Aorta (tissue), 5 donors: ENCODE results near the gene SYT13. TPM values are rescaled to one million over a fixed set of nuclear protein-coding genes. Genes with fewer than 3 reads are reported as not detected.

Experiments
- ATAC-seq: fragments of 200-7000 bp; cut with Tn5 transposase; one replicate; pipeline ENCODE4 v1.9.1; 2022; ENCODE audit warnings: moderate library complexity; ENCODE audit not compliant: low FRiP score
- DNase-seq, 2 donors: peaks; one replicate each; pipeline ENCODE4 v3.0.0-alpha.2; 2020
- H3K27ac ChIP-seq, 2 donors: one replicate each; pipeline ENCODE4 v1.5.1; 2013; ENCODE audit warnings: low read length in 2 of 2, mild to moderate bottlenecking in 2 of 2, moderate library complexity in 2 of 2, control low read depth in 1 of 2, inconsistent platforms in 1 of 2, low read depth in 1 of 2
- H3K27me3 ChIP-seq, 2 donors: one replicate each; pipeline ENCODE4 v1.6.1; 2013; ENCODE audit warnings: control low read depth in 1 of 2, low read length in 1 of 2, mild to moderate bottlenecking in 1 of 2, moderate library complexity in 1 of 2; ENCODE audit not compliant: insufficient read depth in 2 of 2, control insufficient read depth in 1 of 2
- H3K36me3 ChIP-seq, 2 donors: one replicate each; pipeline ENCODE4 v1.6.1; 2013; ENCODE audit warnings: control low read depth in 1 of 2, low read length in 1 of 2, mild to moderate bottlenecking in 1 of 2; ENCODE audit not compliant: insufficient read depth in 2 of 2, control insufficient read depth in 1 of 2
- H3K4me1 ChIP-seq, 2 donors: one replicate each; pipeline ENCODE4 v1.6.1; 2013; ENCODE audit warnings: low read length in 2 of 2, control low read depth in 1 of 2, mild to moderate bottlenecking in 1 of 2, moderate library complexity in 1 of 2; ENCODE audit not compliant: insufficient read depth in 2 of 2, control insufficient read depth in 1 of 2
- H3K4me3 ChIP-seq, 2 donors: one replicate each; pipeline ENCODE4 v1.5.1; 2013; ENCODE audit warnings: low read length in 2 of 2, control low read depth in 1 of 2, mild to moderate bottlenecking in 1 of 2
- H3K9me3 ChIP-seq: one replicate; pipeline ENCODE4 v1.6.1; 2013; ENCODE audit warnings: mild to moderate bottlenecking, low read length; ENCODE audit not compliant: control insufficient read depth
- WGBS, 2 donors: extraction: QIAGEN DNeasy Blood & Tissue Kit; methylation state at CpG; one replicate each; pipeline ENCODE4 v1.1.7; 2013; 5-methylcytosine and 5-hydroxymethylcytosine counted together
- intact Hi-C, 2 donors: fragments of 100-400 bp; cut with DNase I; formaldehyde crosslinking; loops; one replicate each; pipeline versions ENCODE4 v1.14.2 to v1.15.0; 2022
- polyA plus RNA-seq, 2 donors: library from polyadenylated mRNA; stranded (reverse); fragments of 200-250 nt; gene quantifications; one replicate each; pipeline ENCODE4 v1.2.3, GENCODE V29; 2013
- total RNA-seq, 2 donors: library from RNA; stranded (reverse); fragmentation: NEBNext Ultra II Directional; extraction: Animal tissue kit (Norgen Biotek cat#: 25700); gene quantifications; one replicate each; pipeline ENCODE4 v1.2.1, GENCODE V29; 2021
- donor health status: healthy with polysubstance abuse.
- donor health status: Bipolar disorder and iron deficiency.
- donor health status: DM: no; HTN: no; CAD: no.
- donor health status: DM: no; HTN: no; CAD: no.
- donor health status: DM: yes; HTN: yes; CAD: no.

The SYT13 gene
- total and polyA plus RNA-seq, 4 donors: 0.08 to 2.0 (median 0.36) TPM; not detected in 1

DNA sequence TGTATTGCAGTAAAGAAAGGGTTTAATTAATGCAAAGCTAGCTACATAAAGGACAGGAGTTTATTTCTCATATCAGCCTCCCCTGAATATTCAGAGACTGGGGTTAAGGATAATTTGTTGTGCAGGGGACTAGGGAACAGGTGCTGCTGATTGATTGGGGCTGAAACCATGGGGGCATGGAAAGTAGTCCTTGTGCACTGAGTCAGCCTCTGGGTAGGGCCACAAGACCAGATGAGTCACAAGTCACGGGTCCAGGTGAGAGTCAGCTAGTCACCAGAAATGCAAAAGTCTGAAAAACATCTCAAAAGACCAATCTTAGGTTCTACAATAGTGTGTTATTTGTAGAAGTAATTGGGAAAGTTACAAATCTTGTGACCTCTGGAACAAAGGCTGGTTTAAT lies 32.9 kb upstream of the SYT13 start:
- ATAC-seq: no peak

DNA sequence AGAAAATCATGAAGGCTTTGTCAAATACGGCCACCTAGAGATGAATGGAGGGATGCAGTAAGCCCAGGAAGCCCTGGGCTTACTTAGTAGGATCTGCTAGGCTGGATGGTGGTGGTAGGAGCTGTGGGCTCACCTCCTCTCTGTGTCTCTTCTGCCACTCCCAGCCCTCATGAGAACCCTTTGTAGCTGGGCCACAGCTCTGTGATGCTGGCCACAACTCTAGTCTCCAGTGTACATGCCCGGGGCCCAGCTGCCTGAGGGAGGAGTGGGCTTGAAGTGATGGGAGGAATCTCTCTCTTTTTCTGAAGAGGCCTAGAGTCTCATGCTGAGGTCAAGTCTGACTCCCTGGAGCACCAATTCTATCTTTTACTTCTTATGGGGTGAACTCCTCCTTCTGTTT lies 32.4 kb upstream of the SYT13 start:
- DNase-seq (no peak), ATAC-seq (no peak)
- intact Hi-C loops: no loop called here
- no peak overlapping the region for H3K4me3 ChIP-seq
- 96 to 100% methylated on average over 2 of the region's 2 CpGs for WGBS, 2 donors
- H3K4me1 ChIP-seq: peaks cover 0 to under 1% of the 10 kb centered on the region in 2 donors
- H3K27me3 ChIP-seq: no peaks in the 10 kb centered on the region
- no peak overlapping the region for H3K27ac ChIP-seq
- H3K36me3 ChIP-seq: no peaks in the 10 kb centered on the region
- H3K9me3 ChIP-seq: no peaks in the 10 kb centered on the region

More for the DNA sequence above, 32.9 kb upstream of the SYT13 start:
- no peak for DNase-seq
- Histone ChIP-seq H3K9me3 (no peaks in the 10 kb centered on the region), H3K27ac (no peak overlapping the region), H3K36me3 (no peaks in the 10 kb centered on the region), H3K27me3 (no peaks in the 10 kb centered on the region), H3K4me1 (no peaks in the 10 kb centered on the region), H3K4me3 (no peak overlapping the region)
- intact Hi-C loops: no loop called here
- WGBS, 2 donors: 90 to 92% methylated on average over 1 of the region's 1 CpG

DNA sequence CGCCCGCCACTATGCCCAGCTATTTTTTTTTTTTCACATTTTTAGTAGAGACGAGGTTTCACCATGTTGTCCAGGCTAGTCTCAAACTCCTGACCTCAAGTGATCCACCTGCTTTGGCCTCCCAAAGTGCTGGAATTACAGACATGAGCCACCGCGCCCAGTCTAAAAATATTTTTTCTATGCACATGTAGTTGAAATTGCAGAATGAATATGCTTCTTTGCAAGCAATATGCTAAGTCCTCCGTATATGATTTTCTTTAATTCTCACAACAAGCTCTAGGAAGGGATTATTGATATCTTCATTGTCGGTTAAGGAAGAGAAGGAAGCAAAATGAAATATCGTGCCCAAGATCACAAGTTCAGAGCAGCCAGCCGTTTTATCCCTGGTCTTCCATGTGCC lies 30.1 kb upstream of the SYT13 start:
- intact Hi-C loops: no loop called here
- whole genome bisulfite sequencing, 2 donors: 82 to 83% methylated on average over 9 of the region's 9 CpGs
- Histone ChIP-seq H3K9me3 (no peaks in the 10 kb centered on the region), H3K36me3 (no peaks in the 10 kb centered on the region), H3K4me3 (no peak overlapping the region), H3K27me3 (no peaks in the 10 kb centered on the region), H3K27ac (no peak overlapping the region), H3K4me1 (peaks cover 0 to 4% of the 10 kb centered on the region in 2 donors)
- DNase-seq (no peak), ATAC-seq (no peak)

DNA sequence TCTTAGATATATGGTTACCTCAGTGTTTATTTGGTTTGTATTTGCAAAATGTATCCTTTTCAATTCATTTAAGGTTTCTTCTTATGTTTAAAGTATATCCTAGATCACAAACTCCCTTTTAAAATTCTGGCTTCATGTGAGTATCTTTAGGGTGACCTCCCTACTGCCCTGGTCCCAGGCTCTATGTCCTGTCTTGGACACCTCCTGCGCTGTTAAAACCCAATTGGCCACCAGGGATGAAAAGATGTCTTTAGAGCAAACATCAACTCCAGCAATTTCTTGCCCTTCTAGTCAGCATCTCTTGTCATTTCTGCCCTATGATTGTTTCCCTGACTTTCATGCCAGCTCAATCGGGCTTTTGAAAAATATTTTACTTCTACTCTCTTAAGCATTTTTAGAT lies 28.8 kb upstream of the SYT13 start:
- H3K9me3 ChIP-seq: no peaks in the 10 kb centered on the region
- no peaks in the 10 kb centered on the region for H3K36me3 ChIP-seq
- WGBS, 2 donors: 72% methylated on average over 2 of the region's 2 CpGs

DNA sequence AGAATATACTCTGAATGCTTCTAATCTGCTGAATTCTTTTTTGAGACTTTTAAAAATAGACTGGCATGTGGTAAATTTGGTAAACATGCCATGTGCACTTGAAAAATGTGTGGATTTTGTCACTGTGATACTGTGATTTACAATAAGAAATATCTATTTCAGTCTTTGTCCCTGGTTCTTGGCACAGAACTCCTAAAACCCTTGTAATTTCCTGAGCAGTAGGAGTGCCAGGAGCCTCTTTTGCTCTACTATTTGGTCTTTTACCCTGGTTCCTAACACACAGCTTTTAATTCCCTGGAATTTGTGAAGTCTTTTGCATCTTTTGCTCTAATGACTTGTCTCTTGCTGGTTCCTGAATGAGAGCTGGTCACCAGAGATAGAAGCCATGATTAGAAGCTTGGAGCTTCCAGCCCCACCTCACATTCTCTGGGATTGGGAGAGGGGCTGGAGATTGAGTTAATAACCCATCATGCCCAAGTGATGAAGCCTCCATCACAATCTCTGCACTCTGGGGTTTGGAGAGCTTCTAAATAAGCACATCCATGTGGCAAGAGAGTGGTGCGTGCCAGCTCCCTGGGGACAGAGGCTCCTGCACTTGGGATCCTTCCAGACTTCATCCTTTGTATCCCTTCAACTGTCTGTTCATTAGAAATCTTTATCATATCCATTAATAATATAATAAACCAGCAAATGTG lies 27.2 kb upstream of the SYT13 start:
- DNase-seq (no peak), ATAC-seq (no peak)
- no peaks in the 10 kb centered on the region for H3K27me3 ChIP-seq
- H3K9me3 ChIP-seq: no peaks in the 10 kb centered on the region
- no peaks in the 10 kb centered on the region for H3K36me3 ChIP-seq
- H3K4me1 ChIP-seq: peaks cover 0 to 4% of the 10 kb centered on the region in 2 donors
- intact Hi-C loops: no loop called here
- H3K4me3 ChIP-seq: no peak overlapping the region
- 52 to 58% methylated on average over 1 of the region's 1 CpG for WGBS, 2 donors
- H3K27ac ChIP-seq: no peak overlapping the region

More for the DNA sequence above, 28.8 kb upstream of the SYT13 start:
- H3K27me3 ChIP-seq: no peaks in the 10 kb centered on the region
- peaks cover 0 to 4% of the 10 kb centered on the region in 2 donors for H3K4me1 ChIP-seq
- H3K4me3 ChIP-seq: no peak overlapping the region
- intact Hi-C loops: no loop called here
- no peak for ATAC-seq
- DNase-seq: no peak
- H3K27ac ChIP-seq: no peak overlapping the region

DNA sequence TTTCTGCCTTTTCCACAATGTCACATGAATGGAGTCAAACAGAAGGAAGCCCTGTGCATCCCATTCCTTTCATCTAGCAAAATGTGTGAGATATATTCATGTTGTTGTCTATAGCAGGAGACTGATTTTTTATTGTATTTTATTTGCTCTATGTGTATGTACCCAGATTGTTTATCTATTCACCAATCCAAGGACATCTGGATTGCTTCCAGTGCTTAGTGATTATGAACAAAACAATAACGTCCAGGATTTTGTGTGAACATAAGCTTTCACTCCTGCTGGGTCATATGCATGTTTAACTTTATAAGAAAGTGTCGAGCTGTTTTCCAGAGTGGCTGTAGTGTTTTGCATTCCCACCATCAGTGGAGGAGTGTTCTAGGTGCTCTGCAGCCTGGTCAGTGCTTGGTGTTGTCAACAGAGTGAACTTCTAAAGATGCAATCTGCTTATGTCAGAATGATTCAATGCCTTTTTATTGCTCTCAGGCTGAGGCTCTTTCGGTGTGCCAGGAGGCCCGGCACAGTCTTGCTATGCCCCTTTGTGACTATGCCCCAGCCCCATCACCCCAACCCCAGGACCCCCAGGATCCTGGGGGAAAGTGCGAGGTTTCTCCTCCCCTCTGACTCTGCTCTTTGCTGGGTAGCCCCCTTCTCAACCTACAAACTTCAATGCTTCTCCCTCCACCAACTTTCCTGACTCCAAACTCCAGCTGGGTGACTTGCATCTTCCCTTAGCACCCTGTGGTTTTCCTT lies 19.9 kb upstream of the SYT13 start:
- intact Hi-C loops: no loop called here
- Histone ChIP-seq H3K4me3 (no peak overlapping the region), H3K27me3 (no peaks in the 10 kb centered on the region), H3K4me1 (no peaks in the 10 kb centered on the region), H3K9me3 (no peaks in the 10 kb centered on the region), H3K27ac (no peak overlapping the region), H3K36me3 (no peaks in the 10 kb centered on the region)
- DNase-seq (no peak), ATAC-seq (no peak)
- WGBS, 2 donors: 53 to 55% methylated on average over 5 of the region's 5 CpGs

DNA sequence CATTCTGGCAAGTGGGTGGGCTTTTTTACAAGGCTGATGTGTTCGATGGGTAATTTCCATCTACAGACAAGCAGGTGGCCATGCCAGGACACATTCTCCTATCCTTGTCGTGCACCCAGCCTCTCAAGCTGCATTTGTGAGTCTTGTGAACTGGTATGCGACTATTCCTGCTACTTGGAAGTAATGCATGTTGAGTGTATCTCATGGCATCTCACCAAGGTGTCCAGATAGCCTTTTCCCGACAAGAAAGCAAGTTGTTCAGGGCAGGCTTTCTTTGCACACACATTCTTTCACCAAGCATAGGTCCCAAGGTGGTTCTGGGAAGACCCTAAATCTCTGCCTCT lies 18.8 kb upstream of the SYT13 start:
- 83% methylated on average over 4 of the region's 4 CpGs for WGBS, 2 donors
- H3K4me3 ChIP-seq: no peak overlapping the region
- H3K4me1 ChIP-seq: no peaks in the 10 kb centered on the region
- ATAC-seq: no peak
- H3K27me3 ChIP-seq: no peaks in the 10 kb centered on the region
- H3K36me3 ChIP-seq: no peaks in the 10 kb centered on the region
- DNase-seq: no peak
- H3K9me3 ChIP-seq: no peaks in the 10 kb centered on the region
- no peak overlapping the region for H3K27ac ChIP-seq
- intact Hi-C loops: no loop called here

DNA sequence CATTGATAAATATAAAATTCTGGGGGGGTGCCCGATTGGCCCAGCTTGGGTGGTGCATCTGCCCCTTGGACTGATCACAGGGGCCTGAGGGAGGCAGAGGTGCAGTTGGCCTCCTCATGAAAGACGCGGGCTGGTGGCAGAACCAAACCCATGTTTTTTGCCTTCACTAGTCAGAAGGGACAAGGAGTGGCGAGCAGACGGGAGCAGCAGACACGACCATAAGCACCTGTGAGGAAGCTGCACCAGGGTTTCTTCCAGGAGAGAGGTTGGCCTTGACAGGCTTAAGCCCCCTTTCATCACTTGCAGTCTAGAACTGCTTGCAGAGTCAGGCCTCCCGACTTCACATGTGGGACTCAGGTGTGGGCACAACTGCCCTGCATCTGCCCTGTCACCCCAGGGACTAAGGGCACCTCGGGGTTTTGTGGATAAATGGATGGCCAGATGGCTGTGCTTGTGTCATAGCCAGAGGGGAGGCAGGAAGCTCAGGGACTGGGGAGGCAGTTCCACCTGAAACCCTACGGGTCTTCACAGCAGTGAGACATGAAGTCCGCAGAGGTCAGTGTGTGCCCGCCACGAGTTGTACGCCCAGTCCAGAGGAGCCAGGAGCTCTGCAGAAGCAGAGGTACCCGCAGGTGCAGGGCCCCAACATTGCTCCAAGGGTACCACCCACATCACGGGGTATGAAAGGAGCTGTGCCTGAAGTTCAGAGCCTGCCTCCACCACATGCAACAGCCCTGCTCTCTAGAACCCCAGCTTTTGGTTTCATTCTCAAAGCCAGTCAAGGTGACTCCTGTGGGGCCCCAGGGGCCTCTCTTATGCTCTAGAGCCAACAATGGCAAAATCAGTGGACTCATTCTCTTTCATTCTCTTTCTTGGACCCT lies 18.2 kb upstream of the SYT13 start:
- intact Hi-C loops: no loop called here
- DNase-seq: no peak

More for the DNA sequence above, 18.2 kb upstream of the SYT13 start:
- H3K27ac ChIP-seq: no peak overlapping the region
- WGBS, 2 donors: 93 to 94% methylated on average over 15 of the region's 15 CpGs
- no peaks in the 10 kb centered on the region for H3K4me1 ChIP-seq
- H3K36me3 ChIP-seq: no peaks in the 10 kb centered on the region
- no peak overlapping the region for H3K4me3 ChIP-seq
- ATAC-seq: no peak
- no peaks in the 10 kb centered on the region for H3K27me3 ChIP-seq
- no peaks in the 10 kb centered on the region for H3K9me3 ChIP-seq
